Measurements from ENCODE around the gene SLC12A7.

DNA sequence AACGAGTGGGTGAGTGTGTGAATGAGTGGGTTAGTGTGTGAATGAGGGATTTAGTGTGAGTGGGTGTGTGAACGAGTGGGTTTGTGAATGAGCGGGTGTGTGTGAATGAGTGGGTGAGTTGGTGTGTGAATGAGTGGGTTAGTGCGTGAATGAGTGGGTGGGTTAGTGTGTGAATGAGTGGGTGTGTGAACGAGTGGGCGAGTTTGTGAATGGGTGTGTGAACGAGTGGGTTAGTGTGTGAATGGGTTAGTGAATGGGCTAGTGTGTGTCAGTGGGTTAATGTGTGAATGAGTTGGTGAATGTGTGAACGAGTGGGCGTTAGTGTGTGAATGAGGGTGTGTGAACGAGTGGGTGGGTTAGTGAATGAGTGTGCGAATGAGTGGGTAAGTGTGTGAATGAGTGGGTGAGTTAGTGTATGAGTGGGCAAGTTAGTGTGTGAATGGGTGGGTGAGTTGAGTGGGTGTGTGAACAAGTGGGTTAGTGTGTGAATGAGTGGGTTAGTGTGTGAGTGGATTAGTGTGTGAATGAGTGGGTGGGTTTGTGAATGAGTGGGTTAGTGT lies 63.6 kb downstream of the SLC12A7 start:
- TF ChIP-seq, protein P1, sequence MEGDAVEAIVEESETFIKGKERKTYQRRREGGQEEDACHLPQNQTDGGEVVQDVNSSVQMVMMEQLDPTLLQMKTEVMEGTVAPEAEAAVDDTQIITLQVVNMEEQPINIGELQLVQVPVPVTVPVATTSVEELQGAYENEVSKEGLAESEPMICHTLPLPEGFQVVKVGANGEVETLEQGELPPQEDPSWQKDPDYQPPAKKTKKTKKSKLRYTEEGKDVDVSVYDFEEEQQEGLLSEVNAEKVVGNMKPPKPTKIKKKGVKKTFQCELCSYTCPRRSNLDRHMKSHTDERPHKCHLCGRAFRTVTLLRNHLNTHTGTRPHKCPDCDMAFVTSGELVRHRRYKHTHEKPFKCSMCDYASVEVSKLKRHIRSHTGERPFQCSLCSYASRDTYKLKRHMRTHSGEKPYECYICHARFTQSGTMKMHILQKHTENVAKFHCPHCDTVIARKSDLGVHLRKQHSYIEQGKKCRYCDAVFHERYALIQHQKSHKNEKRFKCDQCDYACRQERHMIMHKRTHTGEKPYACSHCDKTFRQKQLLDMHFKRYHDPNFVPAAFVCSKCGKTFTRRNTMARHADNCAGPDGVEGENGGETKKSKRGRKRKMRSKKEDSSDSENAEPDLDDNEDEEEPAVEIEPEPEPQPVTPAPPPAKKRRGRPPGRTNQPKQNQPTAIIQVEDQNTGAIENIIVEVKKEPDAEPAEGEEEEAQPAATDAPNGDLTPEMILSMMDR (conservative IDR thresholded peaks at IDR 0.05; ENCODE audit: low read length): no peak
- TF ChIP-seq EZH2phosphoT487 (IDR thresholded peaks at IDR 0.05; ENCODE audit: borderline replicate concordance, low read depth, low read length): no peak
